Transverse colon (tissue), 3 donors: ENCODE data around the gene RNPEP.

Source experiments
- CTCF ChIP-seq, 5 experiments: fragments of 200-600 bp in 3 of 5; fragments of 450-650 bp in 2 of 5; sonication (generic) in 3 of 5; IDR thresholded peaks; 1 replicate in 2 of 5; 2 replicates in 3 of 5; pipeline ENCODE4 v1.5.1; 2016 to 2017; ENCODE audit warnings: antibody characterized with exemption in 5 of 5, inconsistent platforms in 3 of 5, mild to moderate bottlenecking in 2 of 5, moderate library complexity in 1 of 5
- EP300 ChIP-seq: sonication (generic); formaldehyde crosslinking; IDR thresholded peaks from one replicate; pipeline ENCODE4 v1.6.1; 2017; ENCODE audit warnings: antibody characterized with exemption, low read depth

- TF ChIP-seq CTCF (IDR thresholded peaks at IDR 0.05), result no peak
- TF ChIP-seq EP300, result no peak
Observed at GRCh38 chr1:201989354-201990128, 7.1 kb downstream of the RNPEP start.
